ENCODE data around the gene PIP4K2C.
A peak's percentile ranks its signal among the peaks of the same experiment; 100 is the strongest.
"Not testable (repeated sequence)": the region's sequence is repeated elsewhere in the genome, so short reads cannot be mapped to it uniquely, and the experiment has no call there.

PIP4K2C gene

GRCh38 chr12:57613427-57614109, 22.6 kb downstream of the PIP4K2C start:
- no peak overlapping the region for H3K4me3 Mint-ChIP-seq

DNA sequence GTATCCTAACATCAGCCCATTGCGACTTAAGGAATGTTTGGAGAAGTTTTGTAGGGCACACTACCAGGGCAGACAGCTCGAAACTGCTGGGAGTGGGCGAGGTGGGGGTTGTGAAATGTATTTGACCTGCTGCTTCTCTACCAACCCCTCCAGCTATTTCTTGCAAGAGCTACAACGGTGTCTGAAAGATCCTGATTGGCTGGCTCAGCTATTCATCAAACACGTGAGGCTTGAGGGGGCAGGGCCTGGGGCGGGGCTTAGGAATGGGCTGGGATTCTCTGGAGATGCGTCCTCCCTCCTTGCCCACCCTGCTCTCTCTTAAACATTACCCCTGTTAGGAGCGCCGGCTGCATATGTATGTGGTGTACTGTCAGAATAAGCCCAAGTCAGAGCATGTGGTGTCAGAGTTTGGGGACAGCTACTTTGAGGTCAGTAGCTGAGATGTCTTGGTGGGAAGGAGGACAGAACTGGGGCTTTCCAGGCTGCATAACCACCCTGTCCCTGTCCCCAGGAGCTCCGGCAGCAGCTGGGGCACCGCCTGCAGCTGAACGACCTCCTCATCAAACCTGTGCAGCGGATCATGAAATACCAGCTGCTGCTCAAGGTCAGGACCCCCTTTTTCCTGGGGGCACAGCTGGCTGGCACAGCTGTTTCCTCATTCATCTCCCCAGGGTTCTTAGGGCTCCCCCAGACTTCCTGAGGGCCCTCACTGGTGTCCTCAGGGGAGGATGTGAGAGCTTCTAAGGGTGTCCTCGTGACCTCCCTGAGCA, 23.4 kb downstream of the PIP4K2C start:
- DNase-seq (ENCODE audit: low spot score in 2 of 2), result peak in 1 of 2 donors; percentile 55
- ATAC-seq (ENCODE audit: low read depth), result peak; percentile 90
- no peak overlapping the region for H3K27ac Mint-ChIP-seq
- H3K36me3 Mint-ChIP-seq, result no peaks in the 10 kb centered on the region
- no peaks in the 10 kb centered on the region for H3K9me3 Mint-ChIP-seq
- peaks cover 17% of the 10 kb centered on the region for H3K27me3 Mint-ChIP-seq
- H3K4me1 Mint-ChIP-seq, result peaks cover 42% of the 10 kb centered on the region
- peak overlapping the region; percentile 27 for H3K4me3 Mint-ChIP-seq

More at GRCh38 chr12:57613427-57614109, 22.6 kb downstream of the PIP4K2C start:
- H3K27me3 Mint-ChIP-seq, result peaks cover 16% of the 10 kb centered on the region
- no peak for ATAC-seq (ENCODE audit: low read depth)
- H3K9me3 Mint-ChIP-seq, result no peaks in the 10 kb centered on the region
- H3K4me1 Mint-ChIP-seq, result peaks cover 36% of the 10 kb centered on the region
- no peaks in the 10 kb centered on the region for H3K36me3 Mint-ChIP-seq
- H3K27ac Mint-ChIP-seq, result no peak overlapping the region
- no peak for DNase-seq (ENCODE audit: low spot score in 2 of 2)

- no peak for DNase-seq (ENCODE audit: low spot score in 2 of 2)
- ATAC-seq (ENCODE audit: low read depth), result peak; percentile 1
- H3K27ac Mint-ChIP-seq, result no peak overlapping the region
- H3K4me3 Mint-ChIP-seq, result no peak overlapping the region
- peaks cover 13% of the 10 kb centered on the region for H3K27me3 Mint-ChIP-seq
- H3K4me1 Mint-ChIP-seq, result peaks cover 42% of the 10 kb centered on the region
- no peaks in the 10 kb centered on the region for H3K9me3 Mint-ChIP-seq
- no peaks in the 10 kb centered on the region for H3K36me3 Mint-ChIP-seq
Measured at GRCh38 chr12:57614948-57615500, 24.0 kb downstream of the PIP4K2C start.

GRCh38 chr12:57615637-57616036, 24.6 kb downstream of the PIP4K2C start:
- Mint-ChIP-seq H3K4me1 (peaks cover 45% of the 10 kb centered on the region), H3K27ac (no peak overlapping the region), H3K4me3 (no peak overlapping the region), H3K9me3 (no peaks in the 10 kb centered on the region), H3K36me3 (no peaks in the 10 kb centered on the region), H3K27me3 (peaks cover 16% of the 10 kb centered on the region)
- no peak for DNase-seq (ENCODE audit: low spot score in 2 of 2)
- no peak for ATAC-seq (ENCODE audit: low read depth)

DNA sequence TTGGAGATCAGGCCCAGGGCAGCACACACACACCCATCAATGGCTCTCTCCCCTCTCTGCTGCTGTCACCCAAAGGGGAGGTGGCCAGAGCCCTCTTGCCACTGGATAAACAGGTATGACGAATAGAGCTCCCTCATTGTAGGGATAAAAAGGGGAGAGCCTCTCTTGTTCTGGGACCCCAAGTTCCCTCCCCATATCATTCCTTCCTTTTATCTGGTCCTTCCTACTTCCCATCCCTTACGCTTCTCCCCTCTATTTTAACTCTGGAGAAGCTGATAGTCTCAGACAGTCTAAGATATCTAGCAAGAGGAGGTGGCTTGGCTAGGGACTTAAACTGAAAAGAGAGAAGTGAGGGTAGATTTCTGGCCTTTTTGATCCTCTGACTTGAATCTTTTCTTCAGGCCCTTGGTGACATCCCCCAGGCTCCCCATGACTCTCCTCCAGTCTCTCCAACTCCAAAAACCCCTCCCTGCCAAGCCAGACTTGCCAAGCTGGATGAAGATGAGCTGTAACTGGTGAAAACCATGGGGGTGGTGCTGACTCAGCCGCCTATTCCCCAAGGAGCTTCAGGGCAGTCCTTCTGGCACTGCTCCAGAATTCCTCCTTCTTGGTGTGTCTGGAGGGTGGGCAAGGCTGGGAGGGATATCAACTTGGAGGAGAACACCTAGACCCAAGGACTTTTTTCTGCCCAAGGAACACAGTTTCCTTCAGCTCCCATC, 25.6 kb downstream of the PIP4K2C start:
- Mint-ChIP-seq H3K9me3 (no peaks in the 10 kb centered on the region), H3K36me3 (no peaks in the 10 kb centered on the region), H3K27ac (no peak overlapping the region), H3K4me3 (no peak overlapping the region), H3K27me3 (peaks cover 20% of the 10 kb centered on the region), H3K4me1 (peaks cover 54% of the 10 kb centered on the region)
- ATAC-seq (ENCODE audit: low read depth), result no peak
- DNase-seq (ENCODE audit: low spot score in 2 of 2), result no peak

DNA sequence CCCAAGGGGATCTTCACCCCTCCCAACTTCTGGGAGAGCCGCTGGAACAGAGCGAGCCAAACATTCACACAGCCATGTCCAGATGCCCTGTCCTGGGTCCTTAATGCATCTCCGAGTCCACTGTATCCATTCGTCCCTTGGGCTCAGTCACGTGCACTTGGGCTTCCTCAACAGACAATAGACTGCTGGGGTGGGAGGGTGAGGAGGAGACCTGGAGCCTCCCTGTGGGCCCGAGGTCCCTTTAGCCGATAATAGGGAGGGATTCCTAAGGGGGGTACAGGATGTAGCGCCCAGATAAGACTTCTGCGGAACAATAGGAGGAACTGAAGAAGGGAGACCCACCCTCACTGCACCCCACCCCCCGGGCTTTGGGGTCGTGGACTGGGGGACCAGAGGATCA, 26.9 kb downstream of the PIP4K2C start:
- Mint-ChIP-seq H3K4me3 (no peak overlapping the region), H3K27me3 (peaks cover 31% of the 10 kb centered on the region), H3K27ac (no peak overlapping the region), H3K36me3 (no peaks in the 10 kb centered on the region), H3K4me1 (peaks cover 64% of the 10 kb centered on the region), H3K9me3 (no peaks in the 10 kb centered on the region)
- DNase-seq (ENCODE audit: low spot score in 2 of 2) (no peak), ATAC-seq (ENCODE audit: low read depth) (no peak)

DNA sequence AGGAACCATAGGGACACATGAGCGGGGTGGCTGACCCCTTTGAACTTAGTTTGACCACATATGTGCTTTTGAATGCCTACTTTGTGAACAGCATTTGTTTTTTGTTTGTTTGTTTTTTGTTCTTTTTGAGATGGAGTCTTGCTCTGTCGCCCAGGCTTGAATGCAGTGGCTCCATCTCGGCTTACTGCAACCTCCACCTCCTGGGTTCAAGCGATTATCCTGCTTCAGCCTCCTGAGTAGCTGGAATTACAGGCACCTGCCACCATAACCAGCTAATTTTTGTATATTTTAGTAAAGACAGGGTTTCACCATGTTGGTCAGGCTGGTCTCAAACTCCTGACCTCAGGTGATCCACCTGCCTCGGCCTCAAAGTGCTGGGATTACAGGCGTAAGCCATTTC, 27.4 kb downstream of the PIP4K2C start:
- ATAC-seq (ENCODE audit: low read depth); DNase-seq (ENCODE audit: low spot score in 2 of 2); H3K4me3 Mint-ChIP-seq; H3K36me3 Mint-ChIP-seq; H3K27ac Mint-ChIP-seq; H3K9me3 Mint-ChIP-seq: not testable (repeated sequence)
- peaks cover 34% of the 10 kb centered on the region for H3K27me3 Mint-ChIP-seq
- H3K4me1 Mint-ChIP-seq, result peaks cover 60% of the 10 kb centered on the region

GRCh38 chr12:57618966-57619433, 28.0 kb downstream of the PIP4K2C start:
- no peak for DNase-seq (ENCODE audit: low spot score in 2 of 2)
- no peak overlapping the region for H3K27ac Mint-ChIP-seq
- H3K9me3 Mint-ChIP-seq, result no peaks in the 10 kb centered on the region
- ATAC-seq (ENCODE audit: low read depth), result no peak
- H3K4me3 Mint-ChIP-seq, result no peak overlapping the region
- peaks cover 39% of the 10 kb centered on the region for H3K27me3 Mint-ChIP-seq
- H3K36me3 Mint-ChIP-seq, result no peaks in the 10 kb centered on the region
- H3K4me1 Mint-ChIP-seq, result peaks cover 55% of the 10 kb centered on the region

- DNase-seq (ENCODE audit: low spot score in 2 of 2) (no peak), ATAC-seq (ENCODE audit: low read depth) (peak; percentile 14)
- H3K4me1 Mint-ChIP-seq, result peaks cover 49% of the 10 kb centered on the region
- H3K27ac Mint-ChIP-seq, result no peak overlapping the region
- peaks cover 45% of the 10 kb centered on the region for H3K27me3 Mint-ChIP-seq
- H3K36me3 Mint-ChIP-seq, result no peaks in the 10 kb centered on the region
- H3K9me3 Mint-ChIP-seq, result no peaks in the 10 kb centered on the region
- no peak overlapping the region for H3K4me3 Mint-ChIP-seq
Measured at GRCh38 chr12:57619434-57620244, 28.6 kb downstream of the PIP4K2C start.

- DNase-seq (ENCODE audit: low spot score in 2 of 2), result no peak
- H3K4me3 Mint-ChIP-seq, result peak overlapping the region; percentile 70
- no peak for ATAC-seq (ENCODE audit: low read depth)
- peaks cover 42% of the 10 kb centered on the region for H3K4me1 Mint-ChIP-seq
- H3K27ac Mint-ChIP-seq, result no peak overlapping the region
- no peaks in the 10 kb centered on the region for H3K36me3 Mint-ChIP-seq
- peaks cover 51% of the 10 kb centered on the region for H3K27me3 Mint-ChIP-seq
- H3K9me3 Mint-ChIP-seq, result no peaks in the 10 kb centered on the region
Measured at GRCh38 chr12:57620245-57620935, 29.4 kb downstream of the PIP4K2C start.

GRCh38 chr12:57620936-57621496, 30.0 kb downstream of the PIP4K2C start:
- H3K27me3 Mint-ChIP-seq, result peaks cover 58% of the 10 kb centered on the region
- peak overlapping the region; percentile 70 for H3K4me3 Mint-ChIP-seq
- H3K27ac Mint-ChIP-seq, result no peak overlapping the region
- DNase-seq (ENCODE audit: low spot score in 2 of 2) (no peak), ATAC-seq (ENCODE audit: low read depth) (peak; percentile 26)
- H3K4me1 Mint-ChIP-seq, result peaks cover 37% of the 10 kb centered on the region
- no peaks in the 10 kb centered on the region for H3K9me3 Mint-ChIP-seq
- no peaks in the 10 kb centered on the region for H3K36me3 Mint-ChIP-seq

DNA sequence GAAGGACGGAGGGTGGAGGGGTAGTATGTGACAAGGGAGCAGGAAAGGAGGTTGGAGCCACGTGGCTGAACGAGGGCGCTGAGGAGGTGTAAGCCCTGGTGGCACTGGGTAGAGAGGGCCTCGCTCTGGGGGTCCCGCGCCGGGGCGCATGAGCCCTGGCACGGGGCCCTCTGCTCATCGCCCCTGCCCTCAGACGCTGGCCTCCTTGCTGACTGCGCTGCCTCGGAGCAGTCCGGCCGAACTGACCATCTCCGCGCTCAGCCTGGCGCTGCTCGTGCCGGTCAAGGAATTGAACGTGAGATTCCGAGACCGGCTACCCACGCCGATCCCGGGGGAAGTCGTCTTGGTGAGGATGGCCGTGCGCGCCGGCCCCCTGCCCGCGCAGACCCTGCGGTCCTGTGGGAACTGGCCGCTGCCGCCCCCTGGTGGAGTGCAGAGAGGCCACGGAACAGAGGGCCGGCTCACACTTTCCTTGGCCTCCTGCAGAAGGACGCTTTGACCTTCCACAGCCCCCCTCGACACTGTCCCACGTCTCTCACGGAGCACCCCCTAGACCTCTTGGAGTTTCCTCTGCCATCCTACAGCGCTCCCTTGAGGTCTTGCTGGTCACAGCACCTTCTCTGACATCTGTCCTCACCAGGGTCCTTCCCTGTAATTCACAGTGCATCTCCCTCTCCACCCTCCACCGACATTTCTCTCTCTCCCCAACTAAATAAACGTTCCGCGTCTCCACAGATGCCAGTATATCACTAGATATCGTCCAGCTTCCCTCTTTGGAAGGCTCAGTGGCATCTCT, 30.7 kb downstream of the PIP4K2C start:
- peaks cover 55% of the 10 kb centered on the region for H3K27me3 Mint-ChIP-seq
- no peaks in the 10 kb centered on the region for H3K36me3 Mint-ChIP-seq
- peak in 1 of 2 donors; percentile 70 for DNase-seq (ENCODE audit: low spot score in 2 of 2)
- no peaks in the 10 kb centered on the region for H3K9me3 Mint-ChIP-seq
- no peak overlapping the region for H3K27ac Mint-ChIP-seq
- ATAC-seq (ENCODE audit: low read depth), result peak; percentile 73
- H3K4me3 Mint-ChIP-seq, result peak overlapping the region; percentile 70
- H3K4me1 Mint-ChIP-seq, result peaks cover 32% of the 10 kb centered on the region

Data from memory B cell (primary cell).